HepG2 (cell line): Measurements from ENCODE around the gene EIF4G1. TPM values are rescaled to one million over a fixed set of nuclear protein-coding genes. Genes with fewer than 3 reads are reported as not detected.

Experiments
- ATAC-seq: fragments of 200-7000 bp; cut with Tn5 transposase; 3 replicates; pipeline ENCODE4 v1.9.1; 2020; ENCODE audit warnings: mild to moderate bottlenecking, moderate library complexity
- BruUV-seq: library from RNA; stranded (reverse); fragments of 400-500 nt; replicated peaks from 2 replicates; lab custom pipeline; 2021; lab: Mats Ljungman, UMichigan
- CTCF ChIA-PET: fragments of 300-600 bp; formaldehyde crosslinking; extraction: SDS; loops from one replicate; lab custom pipeline; 2021; ENCODE audit warnings: low total read pairs, inconsistent platforms, low intra/inter-chr PET ratio; lab: Yijun Ruan, JAX
- POLR2A ChIA-PET: fragments of 350-600 bp; sonication (Branson Sonifier 250); formaldehyde crosslinking; loops from one replicate; lab custom pipeline; 2020; ENCODE audit warnings: antibody characterized with exemption, inconsistent platforms; lab: Yijun Ruan, JAX
- DNase-seq: peaks from one replicate; pipeline ENCODE4 v3.0.0-alpha.2; 2015; ENCODE audit warnings: low spot score
- FAIRE-seq: peaks from 3 replicates; lab custom pipeline; 2011; peaks lifted over from hg19 to GRCh38; lab: Jason Lieb, UNC
- H2AFZ ChIP-seq: one replicate; pipeline ENCODE4 v1.6.1; 2011; ENCODE audit warnings: low read length, inconsistent platforms
- H3K27ac ChIP-seq: fragments of 300-600 bp; 3 replicates; pipeline ENCODE4 v1.8.0; 2011; ENCODE audit warnings: mixed run types, mild to moderate bottlenecking, mixed read lengths, low read length, inconsistent platforms; ENCODE audit not compliant: insufficient read depth; ENCODE audit errors: extremely low read length
- H3K27me3 ChIP-seq, 2 experiments: fragments of 200-600 bp in 1 of 2; 2 replicates in 1 of 2; 3 replicates in 1 of 2; pipeline versions ENCODE4 v1.6.0 to v1.8.0; 2011; ENCODE audit warnings: low read length in 2 of 2, mild to moderate bottlenecking in 2 of 2, moderate library complexity in 2 of 2, inconsistent platforms in 1 of 2; ENCODE audit not compliant: insufficient read depth in 2 of 2, control insufficient read depth in 1 of 2
- H3K36me3 ChIP-seq, 2 experiments: fragments of 200-600 bp in 1 of 2; replicated peaks in 1 of 2; 2 replicates in 1 of 2; 3 replicates in 1 of 2; pipeline versions ENCODE4 v1.5.1 to v1.8.0; 2011; ENCODE audit warnings: low read length in 2 of 2, inconsistent platforms in 1 of 2; ENCODE audit not compliant: insufficient read depth in 2 of 2, control insufficient read depth in 1 of 2
- H3K4me1 ChIP-seq: 2 replicates; pipeline ENCODE4 v1.5.1; 2012; ENCODE audit warnings: low read length, inconsistent platforms; ENCODE audit not compliant: insufficient read depth
- H3K4me2 ChIP-seq: 2 replicates; pipeline ENCODE4 v1.6.0; 2011; ENCODE audit warnings: low read depth, low read length, inconsistent platforms
- H3K4me3 ChIP-seq, 3 experiments: fragments of 200-600 bp in 1 of 3; sonication (generic), shearing (Covaris generic) in 1 of 3; replicated peaks in 1 of 3; 2 replicates each; pipeline ENCODE4 v1.5.1; 2011 to 2016; ENCODE audit warnings: low read length in 3 of 3, inconsistent platforms in 2 of 3, low read depth in 2 of 3, mild to moderate bottlenecking in 2 of 3, control low read depth in 1 of 3, mixed read lengths in 1 of 3; ENCODE audit not compliant: insufficient read depth in 1 of 3
- H3K79me2 ChIP-seq: one replicate; pipeline ENCODE4 v1.6.1; 2011; ENCODE audit warnings: low read length, inconsistent platforms; ENCODE audit not compliant: insufficient read depth
- H3K9ac ChIP-seq: 2 replicates; pipeline ENCODE4 v1.6.0; 2011; ENCODE audit warnings: mild to moderate bottlenecking, low read depth, low read length, inconsistent platforms; ENCODE audit not compliant: insufficient read depth
- H3K9me3 ChIP-seq: 2 replicates; pipeline ENCODE4 v1.5.1; 2012; ENCODE audit warnings: mild to moderate bottlenecking, low read length
- H4K20me1 ChIP-seq: 2 replicates; pipeline ENCODE4 v1.6.0; 2011; ENCODE audit warnings: inconsistent platforms, mild to moderate bottlenecking, low read length, moderate library complexity; ENCODE audit not compliant: insufficient read depth
- LBX2 ChIP-seq: sonication (generic); formaldehyde crosslinking; IDR thresholded peaks from 2 replicates; pipeline ENCODE4 v1.5.0; 2020; ENCODE audit warnings: missing genetic modification reagents, mild to moderate bottlenecking, borderline replicate concordance
- SAFB2 ChIP-seq: sonication (generic); formaldehyde crosslinking; IDR thresholded peaks from 2 replicates; pipeline ENCODE4 v1.5.1; 2020; ENCODE audit warnings: missing genetic modification reagents, low read depth, mild to moderate bottlenecking, borderline replicate concordance
- SPEN ChIP-seq: sonication (generic); formaldehyde crosslinking; IDR thresholded peaks from 2 replicates; pipeline ENCODE4 v1.5.1; 2020; ENCODE audit warnings: low read depth, mild to moderate bottlenecking, missing genetic modification reagents
- TEF ChIP-seq: sonication (generic); formaldehyde crosslinking; IDR thresholded peaks from 2 replicates; pipeline ENCODE4 v1.5.0; 2020; ENCODE audit warnings: missing genetic modification reagents
- ZNF143 ChIP-seq: sonication (generic); formaldehyde crosslinking; IDR thresholded peaks from 2 replicates; pipeline ENCODE4 v1.4.0; 2020; ENCODE audit warnings: missing genetic modification reagents
- ZNF414 ChIP-seq: sonication (generic); formaldehyde crosslinking; IDR thresholded peaks from 2 replicates; pipeline ENCODE4 v1.5.0; 2020; ENCODE audit warnings: missing genetic modification reagents
- ZNF451 ChIP-seq: sonication (generic); formaldehyde crosslinking; IDR thresholded peaks from 2 replicates; pipeline ENCODE4 v1.5.0; 2020; ENCODE audit warnings: mild to moderate bottlenecking, missing genetic modification reagents
- WGBS: methylation state at CpG from one replicate; pipeline ENCODE4 v1.1.6; 2017; ENCODE audit warnings: low lambda C conversion rate; 5-methylcytosine and 5-hydroxymethylcytosine counted together
- in situ Hi-C: cut with HindIII; loops from 2 replicates; pipeline ENCODE4 v1.10.0; 2017; ENCODE audit warnings: low pct_unique_long_range_greater_than_20kb; ENCODE audit not compliant: extremely low pct_ligation_motif_present
- intact Hi-C: fragments of 100-400 bp; cut with micrococcal nuclease; formaldehyde crosslinking; loops from one replicate; pipeline ENCODE4 v1.10.0; 2022; ENCODE audit not compliant: unreplicated experiment
- polyA plus RNA-seq, 8 experiments: library from polyadenylated mRNA; depleted of rRNA in 3 of 8; stranded (reverse) in 7 of 8; unstranded in 1 of 8; fragments of >200 nt; fragmentation: Illumina TruSeq in 4 of 8; extraction: Trizol in 4 of 8; gene quantifications; 2 replicates each; pipeline versions ENCODE4 v1.2.1 to v1.2.3, GENCODE V29; 2011 to 2016; ENCODE audit warnings: low read depth in 4 of 8, missing spikeins in 1 of 8, mixed read lengths in 1 of 8; ENCODE audit not compliant: insufficient read depth in 1 of 8
- total RNA-seq, 5 experiments: library from RNA; depleted of rRNA; stranded (reverse); fragments of >200 nt; fragmentation: Illumina TruSeq; extraction: Trizol; gene quantifications; 2 replicates each; pipeline ENCODE4 v1.2.3, GENCODE V29; 2016; ENCODE audit warnings: low read depth in 1 of 5
- TF ChIP-seq, protein P1 (sequence below): sonication (generic); formaldehyde crosslinking; IDR thresholded peaks from 2 replicates; pipeline ENCODE4 v1.5.0; 2020; ENCODE audit warnings: missing genetic modification reagents
- TF ChIP-seq, protein P2 (sequence below): sonication (generic); formaldehyde crosslinking; IDR thresholded peaks from one replicate; pipeline ENCODE4 v1.5.1; 2020; ENCODE audit warnings: mild to moderate bottlenecking, missing genetic modification reagents; ENCODE audit errors: not compliant biosample characterization

The EIF4G1 gene
- total and polyA plus RNA-seq, 2 of the 13 experiments (the other 11 are each of a cell fraction or from before 2014, with no cell fraction given): 208 to 213 TPM

- H3K9ac ChIP-seq: no peak overlapping the region
- H3K79me2 ChIP-seq: peaks cover 25% of the 10 kb centered on the region
- H3K4me1 ChIP-seq: peaks cover 36% of the 10 kb centered on the region
- BruUV-seq: no TSS peak
- ChIA-PET CTCF (no interaction called here), POLR2A (interaction anchor here (0.6 kb wide), 1 partner anchor 10 kb away, joined by 3 read pairs; no protein-coding TSS in a partner anchor)
- H3K27ac ChIP-seq: no peak overlapping the region
- H3K27me3 ChIP-seq: no peaks in the 10 kb centered on the region; a peak in 1 of 5 replicates
- no peaks in the 10 kb centered on the region for H3K9me3 ChIP-seq
- FAIRE-seq (no peak), ATAC-seq (no peak), DNase-seq (no peak)
- H3K4me2 ChIP-seq: no peak overlapping the region
- no peak overlapping the region for H2AFZ ChIP-seq
- peaks cover 11 to 37% of the 10 kb centered on the region in 2 experiments for H3K36me3 ChIP-seq
- peaks cover 6% of the 10 kb centered on the region; the same call in 1 of the 2 replicates for H4K20me1 ChIP-seq
- 96% methylated on average over 12 of the region's 12 CpGs for WGBS
- no peak overlapping the region for H3K4me3 ChIP-seq
- intact Hi-C loops: no loop called here
- in situ Hi-C loops: loop anchor here (10.0 kb wide), 2 partner anchors 89 to 139 kb away; no protein-coding TSS in a partner anchor
- TF ChIP-seq LBX2: no peak
- TF ChIP-seq, protein P1, sequence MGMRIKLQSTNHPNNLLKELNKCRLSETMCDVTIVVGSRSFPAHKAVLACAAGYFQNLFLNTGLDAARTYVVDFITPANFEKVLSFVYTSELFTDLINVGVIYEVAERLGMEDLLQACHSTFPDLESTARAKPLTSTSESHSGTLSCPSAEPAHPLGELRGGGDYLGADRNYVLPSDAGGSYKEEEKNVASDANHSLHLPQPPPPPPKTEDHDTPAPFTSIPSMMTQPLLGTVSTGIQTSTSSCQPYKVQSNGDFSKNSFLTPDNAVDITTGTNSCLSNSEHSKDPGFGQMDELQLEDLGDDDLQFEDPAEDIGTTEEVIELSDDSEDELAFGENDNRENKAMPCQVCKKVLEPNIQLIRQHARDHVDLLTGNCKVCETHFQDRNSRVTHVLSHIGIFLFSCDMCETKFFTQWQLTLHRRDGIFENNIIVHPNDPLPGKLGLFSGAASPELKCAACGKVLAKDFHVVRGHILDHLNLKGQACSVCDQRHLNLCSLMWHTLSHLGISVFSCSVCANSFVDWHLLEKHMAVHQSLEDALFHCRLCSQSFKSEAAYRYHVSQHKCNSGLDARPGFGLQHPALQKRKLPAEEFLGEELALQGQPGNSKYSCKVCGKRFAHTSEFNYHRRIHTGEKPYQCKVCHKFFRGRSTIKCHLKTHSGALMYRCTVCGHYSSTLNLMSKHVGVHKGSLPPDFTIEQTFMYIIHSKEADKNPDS (CRISPR knock-in tag): no peak
- TF ChIP-seq SPEN (CRISPR knock-in tag): no peak
- TF ChIP-seq ZNF414 (CRISPR knock-in tag): no peak
- no peak for TF ChIP-seq TEF (CRISPR knock-in tag)
- TF ChIP-seq ZNF451 (CRISPR knock-in tag): no peak
- no peak for TF ChIP-seq SAFB2 (CRISPR knock-in tag)
- TF ChIP-seq, protein P2, sequence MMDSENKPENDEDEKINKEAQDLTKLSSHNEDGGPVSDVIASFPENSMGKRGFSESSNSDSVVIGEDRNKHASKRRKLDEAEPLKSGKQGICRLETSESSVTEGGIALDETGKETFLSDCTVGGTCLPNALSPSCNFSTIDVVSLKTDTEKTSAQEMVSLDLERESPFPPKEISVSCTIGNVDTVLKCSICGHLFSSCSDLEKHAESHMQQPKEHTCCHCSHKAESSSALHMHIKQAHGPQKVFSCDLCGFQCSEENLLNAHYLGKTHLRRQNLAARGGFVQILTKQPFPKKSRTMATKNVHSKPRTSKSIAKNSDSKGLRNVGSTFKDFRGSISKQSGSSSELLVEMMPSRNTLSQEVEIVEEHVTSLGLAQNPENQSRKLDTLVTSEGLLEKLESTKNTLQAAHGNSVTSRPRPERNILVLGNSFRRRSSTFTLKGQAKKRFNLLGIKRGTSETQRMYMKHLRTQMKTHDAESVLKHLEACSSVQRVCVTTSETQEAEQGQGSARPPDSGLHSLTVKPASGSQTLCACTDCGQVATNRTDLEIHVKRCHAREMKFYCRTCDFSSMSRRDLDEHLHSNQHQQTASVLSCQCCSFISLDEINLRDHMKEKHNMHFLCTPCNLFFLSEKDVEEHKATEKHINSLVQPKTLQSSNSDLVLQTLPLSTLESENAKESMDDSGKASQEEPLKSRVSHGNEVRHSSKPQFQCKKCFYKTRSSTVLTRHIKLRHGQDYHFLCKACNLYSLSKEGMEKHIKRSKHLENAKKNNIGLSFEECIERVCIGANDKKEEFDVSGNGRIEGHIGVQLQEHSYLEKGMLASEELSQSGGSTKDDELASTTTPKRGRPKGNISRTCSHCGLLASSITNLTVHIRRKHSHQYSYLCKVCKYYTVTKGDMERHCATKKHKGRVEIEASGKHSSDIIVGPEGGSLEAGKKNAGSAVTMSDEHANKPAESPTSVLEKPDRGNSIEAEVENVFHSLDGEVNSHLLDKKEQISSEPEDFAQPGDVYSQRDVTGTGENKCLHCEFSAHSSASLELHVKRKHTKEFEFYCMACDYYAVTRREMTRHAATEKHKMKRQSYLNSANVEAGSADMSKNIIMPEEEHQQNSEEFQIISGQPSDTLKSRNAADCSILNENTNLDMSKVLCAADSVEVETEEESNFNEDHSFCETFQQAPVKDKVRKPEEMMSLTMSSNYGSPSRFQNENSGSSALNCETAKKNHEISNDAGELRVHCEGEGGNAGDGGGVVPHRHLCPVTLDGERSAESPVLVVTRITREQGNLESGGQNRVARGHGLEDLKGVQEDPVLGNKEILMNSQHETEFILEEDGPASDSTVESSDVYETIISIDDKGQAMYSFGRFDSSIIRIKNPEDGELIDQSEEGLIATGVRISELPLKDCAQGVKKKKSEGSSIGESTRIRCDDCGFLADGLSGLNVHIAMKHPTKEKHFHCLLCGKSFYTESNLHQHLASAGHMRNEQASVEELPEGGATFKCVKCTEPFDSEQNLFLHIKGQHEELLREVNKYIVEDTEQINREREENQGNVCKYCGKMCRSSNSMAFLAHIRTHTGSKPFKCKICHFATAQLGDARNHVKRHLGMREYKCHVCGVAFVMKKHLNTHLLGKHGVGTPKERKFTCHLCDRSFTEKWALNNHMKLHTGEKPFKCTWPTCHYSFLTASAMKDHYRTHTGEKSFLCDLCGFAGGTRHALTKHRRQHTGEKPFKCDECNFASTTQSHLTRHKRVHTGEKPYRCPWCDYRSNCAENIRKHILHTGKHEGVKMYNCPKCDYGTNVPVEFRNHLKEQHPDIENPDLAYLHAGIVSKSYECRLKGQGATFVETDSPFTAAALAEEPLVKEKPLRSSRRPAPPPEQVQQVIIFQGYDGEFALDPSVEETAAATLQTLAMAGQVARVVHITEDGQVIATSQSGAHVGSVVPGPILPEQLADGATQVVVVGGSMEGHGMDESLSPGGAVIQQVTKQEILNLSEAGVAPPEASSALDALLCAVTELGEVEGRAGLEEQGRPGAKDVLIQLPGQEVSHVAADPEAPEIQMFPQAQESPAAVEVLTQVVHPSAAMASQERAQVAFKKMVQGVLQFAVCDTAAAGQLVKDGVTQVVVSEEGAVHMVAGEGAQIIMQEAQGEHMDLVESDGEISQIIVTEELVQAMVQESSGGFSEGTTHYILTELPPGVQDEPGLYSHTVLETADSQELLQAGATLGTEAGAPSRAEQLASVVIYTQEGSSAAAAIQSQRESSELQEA: no peak
- no peak for TF ChIP-seq ZNF143 (CRISPR knock-in tag)
Measured at GRCh38 chr3:184375747-184376461, 61.5 kb downstream of the EIF4G1 start.
